ENCODE measurements around the gene DDX50.
"Not testable (repeated sequence)": the region's sequence is repeated elsewhere in the genome, so short reads cannot be mapped to it uniquely, and the experiment has no call there.

DNA sequence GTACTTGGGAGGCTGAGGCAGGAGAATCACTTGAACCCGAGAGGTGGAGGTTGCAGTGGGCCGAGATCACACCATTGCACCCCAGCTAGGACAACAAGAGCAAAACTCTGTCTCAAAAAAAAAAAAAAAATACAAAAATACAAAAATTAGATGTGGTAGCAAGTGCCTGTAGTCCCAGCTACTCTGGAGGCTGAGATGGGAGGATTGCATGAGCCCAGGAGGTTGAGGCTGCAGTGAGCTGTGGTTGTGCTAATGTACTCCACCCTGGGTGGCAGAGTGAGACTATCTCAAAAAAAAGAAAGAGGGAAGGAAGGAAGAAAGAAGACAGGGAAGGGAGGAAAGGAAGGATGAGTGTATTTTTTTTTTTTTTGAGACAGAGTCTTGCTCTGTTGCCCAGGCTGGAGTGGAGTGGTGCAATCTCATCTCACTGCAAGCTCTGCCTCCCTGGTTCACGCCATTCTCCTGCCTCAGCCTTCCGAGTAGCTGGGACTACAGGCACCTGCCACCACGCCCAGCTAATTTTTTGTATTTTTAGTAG is 74.9 kb downstream of the DDX50 start:
- TF ChIP-seq, protein P1, sequence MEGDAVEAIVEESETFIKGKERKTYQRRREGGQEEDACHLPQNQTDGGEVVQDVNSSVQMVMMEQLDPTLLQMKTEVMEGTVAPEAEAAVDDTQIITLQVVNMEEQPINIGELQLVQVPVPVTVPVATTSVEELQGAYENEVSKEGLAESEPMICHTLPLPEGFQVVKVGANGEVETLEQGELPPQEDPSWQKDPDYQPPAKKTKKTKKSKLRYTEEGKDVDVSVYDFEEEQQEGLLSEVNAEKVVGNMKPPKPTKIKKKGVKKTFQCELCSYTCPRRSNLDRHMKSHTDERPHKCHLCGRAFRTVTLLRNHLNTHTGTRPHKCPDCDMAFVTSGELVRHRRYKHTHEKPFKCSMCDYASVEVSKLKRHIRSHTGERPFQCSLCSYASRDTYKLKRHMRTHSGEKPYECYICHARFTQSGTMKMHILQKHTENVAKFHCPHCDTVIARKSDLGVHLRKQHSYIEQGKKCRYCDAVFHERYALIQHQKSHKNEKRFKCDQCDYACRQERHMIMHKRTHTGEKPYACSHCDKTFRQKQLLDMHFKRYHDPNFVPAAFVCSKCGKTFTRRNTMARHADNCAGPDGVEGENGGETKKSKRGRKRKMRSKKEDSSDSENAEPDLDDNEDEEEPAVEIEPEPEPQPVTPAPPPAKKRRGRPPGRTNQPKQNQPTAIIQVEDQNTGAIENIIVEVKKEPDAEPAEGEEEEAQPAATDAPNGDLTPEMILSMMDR (IDR thresholded peaks at IDR 0.05; ENCODE audit: low read depth, low read length): not testable (repeated sequence)
- TF ChIP-seq MYC (IDR thresholded peaks at IDR 0.05; ENCODE audit: low read depth, low read length): not testable (repeated sequence)
